ENCODE data around the gene SMIM29. TPM values are rescaled to one million over a fixed set of nuclear protein-coding genes. Genes with fewer than 3 reads are reported as not detected.

SMIM29 gene
- total RNA-seq (10 to 100 TPM; 13.9 to 24.2 (median 22.5) TPM), polyA plus RNA-seq (10 to 100 TPM; 32.3 to 45.5 TPM), total RNA-seq (7.0 reads per million, percentile 29 among the genes with 10 or more reads in this experiment)

DNA sequence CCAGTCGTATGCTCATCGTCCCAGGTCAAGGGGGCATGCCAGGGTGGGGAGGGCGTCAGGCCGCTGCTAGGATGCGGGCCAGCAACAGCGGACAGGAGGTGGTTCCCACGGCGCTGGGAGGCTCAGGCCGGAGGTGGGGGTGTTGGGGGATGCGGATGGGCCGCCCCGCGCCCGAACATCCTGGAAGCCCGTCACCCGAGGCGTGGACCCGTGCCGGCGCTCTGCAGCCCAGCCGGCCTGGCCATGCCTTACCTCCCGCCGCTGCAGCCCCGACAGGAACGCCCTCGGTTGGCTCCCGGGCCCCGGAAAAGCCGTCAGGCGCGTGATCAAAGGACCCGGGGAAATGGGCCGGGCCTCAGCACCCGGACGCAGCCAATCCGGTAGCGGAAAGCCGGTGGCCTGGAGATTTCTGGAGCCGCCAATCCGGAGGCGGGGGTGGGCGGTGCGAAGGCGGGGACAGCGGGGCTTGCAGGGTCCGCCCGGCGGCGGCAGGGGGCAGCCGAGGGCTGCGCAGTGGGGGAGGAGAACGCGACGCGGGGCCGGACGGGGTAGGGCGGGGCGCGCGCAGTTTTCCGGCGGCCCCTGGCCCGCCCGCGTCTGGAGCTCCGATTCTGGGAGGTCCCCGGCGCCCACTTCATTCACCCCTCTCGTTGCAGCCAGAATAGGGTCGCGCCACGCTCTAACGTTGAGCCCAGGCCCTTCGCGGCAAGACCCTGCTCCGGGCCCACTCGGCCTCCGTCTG, at the start of gene SMIM29:
Gene SMIM29 (minus strand): TSS at position 280 of the 742 bp plus-strand sequence. CDS start 1,215 bp downstream, outside the sequence.
- POLR2A ChIA-PET, result interaction anchor here (0.6 to 4.7 kb wide), 15 partner anchors 9 to 506 kb away, joined by 3 to 44 read pairs (median 6); partner anchors contain the start of genes HMGA1, NUDT3 and RPS10
- H3K27ac Mint-ChIP-seq, result peak within 1 kb of the TSS; percentile 85 to 97 (median 95)
- peaks cover 0 to 6% (median 0%) of the 10 kb centered on the region in 5 donors for H3K36me3 Mint-ChIP-seq
- DNase-seq (peak; percentile 95 to 100 (median 97)), ATAC-seq (peak; percentile 94)
- Histone ChIP-seq H3K4me3 (ENCODE audit: low read length) (peak within 1 kb of the TSS; percentile 87), H3K36me3 (ENCODE audit: control insufficient read depth in 2 of 3, insufficient read depth in 3 of 3, low read length in 3 of 3) (peaks cover 0 to 14% (median 0%) of the 10 kb centered on the region in 3 experiments), H3K27me3 (ENCODE audit: control insufficient read depth in 2 of 2, insufficient read depth in 2 of 2, low read length in 2 of 2) (no peaks in the 10 kb centered on the region), H3K9me3 (ENCODE audit: control insufficient read depth in 2 of 3, low read length in 3 of 3) (no peaks in the 10 kb centered on the region), H3K4me1 (ENCODE audit: control insufficient read depth in 2 of 2, insufficient read depth in 2 of 2, low read length in 2 of 2) (peaks cover 13 to 15% of the 10 kb centered on the region in 2 donors), H3K27ac (ENCODE audit: low read depth, low read length) (peak within 1 kb of the TSS; percentile 95)
- intact Hi-C loops (cut with micrococcal nuclease), result loop anchor here (1.0 to 5.0 kb wide), 12 partner anchors 13 to 893 kb away; partner anchors contain the start of genes HMGA1 (in 2 of the 2), NUDT3 (in 2 of the 2), RPS10 (in 2 of the 2) and TCP11 (in 1 of the 2)
- H3K27me3 Mint-ChIP-seq, result peaks cover 0 to 10% (median 0%) of the 10 kb centered on the region in 5 donors
- peak within 1 kb of the TSS; percentile 85 to 98 (median 94) for H3K4me3 Mint-ChIP-seq
- peaks cover 0 to 3% (median 0%) of the 10 kb centered on the region in 11 donors for H3K9me3 Mint-ChIP-seq
- peaks cover 13 to 42% (median 26%) of the 10 kb centered on the region in 7 donors for H3K4me1 Mint-ChIP-seq
- CTCF ChIA-PET, result interaction anchor here (0.7 to 5.4 kb wide), 14 partner anchors 9 to 363 kb away, joined by 3 to 64 read pairs (median 6); partner anchors contain the start of genes HMGA1 and NUDT3

DNA sequence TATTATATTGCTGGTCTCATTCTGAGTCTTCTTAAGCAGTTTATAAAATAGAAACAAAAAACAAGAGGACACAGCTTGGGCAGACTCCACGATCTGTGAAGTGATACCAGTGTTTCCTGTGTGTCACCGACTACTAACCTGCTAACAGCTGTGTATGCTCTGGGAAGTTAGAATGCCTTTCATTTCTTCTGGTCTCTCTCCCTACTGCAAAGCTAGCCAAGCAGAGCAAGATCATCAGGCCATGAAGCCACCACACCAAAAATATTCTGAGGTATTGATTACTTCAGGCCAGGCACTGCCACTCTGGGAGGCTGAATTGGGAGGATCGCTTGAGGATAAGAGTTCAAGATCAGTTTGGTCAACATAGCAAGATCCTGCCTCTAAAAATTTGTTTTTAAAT, 46.9 kb upstream of the SMIM29 start:
- Mint-ChIP-seq H3K36me3 (peaks cover 13 to 23% (median 17%) of the 10 kb centered on the region in 5 donors), H3K9me3 (peaks cover 0 to 2% (median 0%) of the 10 kb centered on the region in 11 donors), H3K27me3 (no peaks in the 10 kb centered on the region), H3K4me1 (peaks cover 0 to 17% (median 10%) of the 10 kb centered on the region in 7 donors), H3K4me3 (peak overlapping the region in 1 of 10 donors; percentile 58), H3K27ac (peak overlapping the region in 4 of 9 donors; percentile 31 to 53 (median 46))
- CTCF ChIA-PET, result no interaction called here
- Histone ChIP-seq H3K4me3 (ENCODE audit: low read length) (no peak overlapping the region), H3K27me3 (ENCODE audit: control insufficient read depth in 2 of 2, insufficient read depth in 2 of 2, low read length in 2 of 2) (no peaks in the 10 kb centered on the region), H3K27ac (ENCODE audit: low read depth, low read length) (no peak overlapping the region), H3K36me3 (ENCODE audit: control insufficient read depth in 2 of 3, insufficient read depth in 3 of 3, low read length in 3 of 3) (peaks cover 0 to 26% (median 6%) of the 10 kb centered on the region in 3 experiments), H3K4me1 (ENCODE audit: control insufficient read depth in 2 of 2, insufficient read depth in 2 of 2, low read length in 2 of 2) (no peaks in the 10 kb centered on the region), H3K9me3 (ENCODE audit: control insufficient read depth in 2 of 3, low read length in 3 of 3) (no peaks in the 10 kb centered on the region)
- intact Hi-C loops (cut with micrococcal nuclease), result no loop called here
- POLR2A ChIA-PET, result no interaction called here
- no peak for ATAC-seq
- no peak for DNase-seq

DNA sequence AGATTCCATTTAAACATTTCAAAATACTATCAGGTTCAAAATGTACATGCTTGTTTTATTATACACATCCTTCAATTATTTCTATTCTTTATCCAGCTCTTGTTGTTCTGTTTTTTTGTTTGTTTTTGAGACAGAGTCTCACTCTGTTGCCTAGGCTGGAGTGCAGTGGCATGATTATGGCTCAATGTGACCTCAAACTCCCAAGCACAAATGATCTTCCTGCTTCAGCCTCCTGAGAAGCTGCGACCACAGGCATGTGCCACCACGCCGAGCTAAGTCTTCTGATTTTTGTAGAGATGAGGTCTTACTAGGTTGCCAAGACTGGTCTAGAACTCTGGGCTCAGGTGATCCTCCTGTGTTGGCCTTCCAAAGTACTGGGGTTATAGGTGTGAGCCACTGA, 44.1 kb upstream of the SMIM29 start:
- Histone ChIP-seq H3K9me3 (ENCODE audit: control insufficient read depth in 2 of 3, low read length in 3 of 3) (no peaks in the 10 kb centered on the region), H3K4me3 (ENCODE audit: low read length) (no peak overlapping the region), H3K27ac (ENCODE audit: low read depth, low read length) (no peak overlapping the region), H3K36me3 (ENCODE audit: control insufficient read depth in 2 of 3, insufficient read depth in 3 of 3, low read length in 3 of 3) (peaks cover 0 to 26% (median 6%) of the 10 kb centered on the region in 3 experiments), H3K27me3 (ENCODE audit: control insufficient read depth in 2 of 2, insufficient read depth in 2 of 2, low read length in 2 of 2) (no peaks in the 10 kb centered on the region), H3K4me1 (ENCODE audit: control insufficient read depth in 2 of 2, insufficient read depth in 2 of 2, low read length in 2 of 2) (peaks cover 0 to 3% of the 10 kb centered on the region in 2 donors)
- Mint-ChIP-seq H3K4me3 (no peak overlapping the region), H3K36me3 (peaks cover 13 to 37% (median 17%) of the 10 kb centered on the region in 5 donors), H3K9me3 (peaks cover 0 to 2% (median 0%) of the 10 kb centered on the region in 11 donors), H3K27me3 (no peaks in the 10 kb centered on the region), H3K4me1 (peaks cover 0 to 32% (median 23%) of the 10 kb centered on the region in 7 donors), H3K27ac (no peak overlapping the region)
- CTCF ChIA-PET, result interaction anchor here (1.7 kb wide), 1 partner anchor 13 kb away, joined by 3 read pairs; no protein-coding TSS in a partner anchor
- ATAC-seq (no peak), DNase-seq (no peak)
- intact Hi-C loops (cut with micrococcal nuclease), result no loop called here
- POLR2A ChIA-PET, result interaction anchor here (0.6 kb wide), 1 partner anchor 847 kb away, joined by 3 read pairs; no protein-coding TSS in a partner anchor

DNA sequence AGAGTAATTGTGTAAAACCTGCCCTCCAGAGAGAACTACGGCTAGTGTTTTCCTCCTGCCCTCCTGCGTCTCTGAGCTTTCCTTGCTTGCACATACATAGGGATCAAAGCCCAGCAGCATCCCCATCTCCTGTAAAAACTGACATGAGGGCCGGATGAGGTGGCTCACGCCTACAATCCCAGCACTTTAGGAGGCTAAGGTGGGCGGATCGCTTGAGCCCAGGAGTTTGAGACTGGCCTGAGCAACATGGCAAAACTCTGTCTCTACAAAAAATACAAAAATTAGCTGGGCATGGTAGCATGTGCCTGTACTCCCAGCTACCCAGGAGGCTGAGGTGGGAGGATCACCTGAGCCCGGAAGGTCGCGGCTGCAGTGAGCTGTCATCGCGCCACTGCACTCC, 40.3 kb upstream of the SMIM29 start:
- peaks cover 0 to 3% of the 10 kb centered on the region in 2 donors for H3K4me1 ChIP-seq (ENCODE audit: control insufficient read depth in 2 of 2, insufficient read depth in 2 of 2, low read length in 2 of 2)
- Mint-ChIP-seq H3K4me3 (peak overlapping the region in 2 of 10 donors; percentile 14 to 26), H3K4me1 (peaks cover 0 to 33% (median 23%) of the 10 kb centered on the region in 7 donors), H3K27me3 (no peaks in the 10 kb centered on the region), H3K36me3 (peaks cover 9 to 50% (median 30%) of the 10 kb centered on the region in 5 donors), H3K27ac (peak overlapping the region in 5 of 9 donors; percentile 34 to 74 (median 55)), H3K9me3 (no peaks in the 10 kb centered on the region)
- no peak overlapping the region for H3K4me3 ChIP-seq (ENCODE audit: low read length)
- no peaks in the 10 kb centered on the region for H3K27me3 ChIP-seq (ENCODE audit: control insufficient read depth in 2 of 2, insufficient read depth in 2 of 2, low read length in 2 of 2)
- intact Hi-C loops (cut with micrococcal nuclease), result no loop called here
- H3K36me3 ChIP-seq (ENCODE audit: control insufficient read depth in 2 of 3, insufficient read depth in 3 of 3, low read length in 3 of 3), result peaks cover 6 to 21% (median 6%) of the 10 kb centered on the region in 3 experiments
- POLR2A ChIA-PET, result no interaction called here
- H3K27ac ChIP-seq (ENCODE audit: low read depth, low read length), result no peak overlapping the region
- ATAC-seq (no peak), DNase-seq (no peak)
- CTCF ChIA-PET, result no interaction called here
- no peaks in the 10 kb centered on the region for H3K9me3 ChIP-seq (ENCODE audit: control insufficient read depth in 2 of 3, low read length in 3 of 3)

DNA sequence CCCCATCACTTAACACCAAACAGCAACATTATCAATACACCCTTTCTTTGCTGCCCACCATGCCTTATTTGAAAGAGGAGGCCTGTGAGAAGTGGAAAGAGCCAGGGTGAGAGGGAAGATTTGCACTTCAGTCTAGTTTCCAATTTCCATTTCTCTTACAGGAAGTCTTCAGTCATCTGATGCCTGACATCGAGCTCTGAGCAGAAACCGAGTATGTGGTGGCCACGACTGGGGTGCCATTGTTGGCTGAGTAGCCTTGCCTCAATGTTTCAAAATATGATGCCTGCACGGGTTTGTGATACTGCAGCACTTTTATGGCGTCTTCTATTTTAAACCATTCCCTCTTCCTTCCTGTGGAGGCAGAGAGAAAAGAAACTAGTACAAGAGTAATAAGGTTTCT, 39.8 kb upstream of the SMIM29 start:
- Mint-ChIP-seq H3K27ac (peak overlapping the region in 6 of 9 donors; percentile 14 to 81 (median 49)), H3K4me3 (peak overlapping the region in 2 of 10 donors; percentile 14 to 26), H3K9me3 (no peaks in the 10 kb centered on the region), H3K36me3 (peaks cover 8 to 51% (median 33%) of the 10 kb centered on the region in 5 donors), H3K4me1 (peaks cover 0 to 33% (median 23%) of the 10 kb centered on the region in 7 donors), H3K27me3 (no peaks in the 10 kb centered on the region)
- ATAC-seq (no peak), DNase-seq (no peak)
- intact Hi-C loops (cut with micrococcal nuclease), result no loop called here
- Histone ChIP-seq H3K4me3 (ENCODE audit: low read length) (no peak overlapping the region), H3K27ac (ENCODE audit: low read depth, low read length) (no peak overlapping the region), H3K36me3 (ENCODE audit: control insufficient read depth in 2 of 3, insufficient read depth in 3 of 3, low read length in 3 of 3) (peaks cover 6 to 16% (median 6%) of the 10 kb centered on the region in 3 experiments), H3K4me1 (ENCODE audit: control insufficient read depth in 2 of 2, insufficient read depth in 2 of 2, low read length in 2 of 2) (peaks cover 0 to 3% of the 10 kb centered on the region in 2 donors), H3K27me3 (ENCODE audit: control insufficient read depth in 2 of 2, insufficient read depth in 2 of 2, low read length in 2 of 2) (no peaks in the 10 kb centered on the region), H3K9me3 (ENCODE audit: control insufficient read depth in 2 of 3, low read length in 3 of 3) (no peaks in the 10 kb centered on the region)
- ChIA-PET CTCF (no interaction called here), POLR2A (no interaction called here)

- no peak for DNase-seq
- no peaks in the 10 kb centered on the region for H3K9me3 ChIP-seq (ENCODE audit: control insufficient read depth in 2 of 3, low read length in 3 of 3)
- Mint-ChIP-seq H3K27me3 (no peaks in the 10 kb centered on the region), H3K36me3 (peaks cover 0 to 38% (median 33%) of the 10 kb centered on the region in 5 donors), H3K4me3 (no peak overlapping the region), H3K9me3 (no peaks in the 10 kb centered on the region), H3K27ac (peak overlapping the region in 2 of 9 donors; percentile 3 to 59), H3K4me1 (peaks cover 0 to 33% (median 29%) of the 10 kb centered on the region in 7 donors)
- H3K4me1 ChIP-seq (ENCODE audit: control insufficient read depth in 2 of 2, insufficient read depth in 2 of 2, low read length in 2 of 2), result peaks cover 0 to 3% of the 10 kb centered on the region in 2 donors
- POLR2A ChIA-PET, result no interaction called here
- intact Hi-C loops (cut with micrococcal nuclease), result no loop called here
- no peak overlapping the region for H3K27ac ChIP-seq (ENCODE audit: low read depth, low read length)
- CTCF ChIA-PET, result no interaction called here
- no peak for ATAC-seq
- no peak overlapping the region for H3K4me3 ChIP-seq (ENCODE audit: low read length)
- H3K27me3 ChIP-seq (ENCODE audit: control insufficient read depth in 2 of 2, insufficient read depth in 2 of 2, low read length in 2 of 2), result no peaks in the 10 kb centered on the region
- H3K36me3 ChIP-seq (ENCODE audit: control insufficient read depth in 2 of 3, insufficient read depth in 3 of 3, low read length in 3 of 3), result peaks cover 0 to 6% (median 4%) of the 10 kb centered on the region in 3 experiments
These were observed 36.8 kb upstream of the SMIM29 start for GRCh38 chr6:34285448-34286164.

All from naive thymus-derived CD4-positive, alpha-beta T cell (primary cell).